MM.1S (cell line): Measurements from ENCODE around the gene PDE3B.

Experiments
- CTCF ChIP-seq: fragments of 300-600 bp; sonication (generic); IDR thresholded peaks from 2 replicates; pipeline ENCODE4 v1.5.1; 2016; ENCODE audit warnings: antibody characterized with exemption, low read length, mixed read lengths
- EZH2 ChIP-seq: fragments of 300-600 bp; sonication (generic); optimal IDR thresholded peaks from 2 replicates; pipeline ENCODE3; 2017; ENCODE audit warnings: low read depth, mild to moderate bottlenecking, antibody characterized with exemption, low read length, mixed read lengths
- EZH2phosphoT487 ChIP-seq: fragments of 300-600 bp; sonication (generic); IDR thresholded peaks from 2 replicates; pipeline ENCODE4 v1.6.1; 2018; ENCODE audit warnings: antibody characterized with exemption, low read length

GRCh38 chr11:14891143-14892035 is 247.8 kb downstream of the PDE3B start:
- TF ChIP-seq CTCF (no peak), EZH2 (no peak), EZH2phosphoT487 (no peak)
